Measurements from ENCODE around the gene FN1.

DNA sequence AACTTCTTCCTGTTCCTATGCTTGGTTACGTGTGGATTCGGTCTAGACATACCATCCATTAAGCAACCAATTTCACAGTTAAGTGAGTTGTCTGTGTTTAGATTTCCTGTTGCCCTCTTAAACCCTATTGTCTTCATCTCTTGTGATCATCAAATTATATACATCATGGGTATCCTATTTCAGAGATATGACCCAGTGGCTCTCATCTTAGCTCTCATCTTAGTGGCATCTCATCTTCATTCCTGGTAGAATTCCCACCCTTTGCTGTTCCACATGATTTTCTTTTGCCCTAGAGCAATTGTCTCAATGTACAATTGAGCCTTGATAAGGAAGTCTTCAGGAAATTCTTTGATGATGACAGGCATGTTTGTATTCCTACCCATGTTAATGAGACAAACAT, 29.4 kb upstream of the FN1 start:
- TF ChIP-seq, protein P1, sequence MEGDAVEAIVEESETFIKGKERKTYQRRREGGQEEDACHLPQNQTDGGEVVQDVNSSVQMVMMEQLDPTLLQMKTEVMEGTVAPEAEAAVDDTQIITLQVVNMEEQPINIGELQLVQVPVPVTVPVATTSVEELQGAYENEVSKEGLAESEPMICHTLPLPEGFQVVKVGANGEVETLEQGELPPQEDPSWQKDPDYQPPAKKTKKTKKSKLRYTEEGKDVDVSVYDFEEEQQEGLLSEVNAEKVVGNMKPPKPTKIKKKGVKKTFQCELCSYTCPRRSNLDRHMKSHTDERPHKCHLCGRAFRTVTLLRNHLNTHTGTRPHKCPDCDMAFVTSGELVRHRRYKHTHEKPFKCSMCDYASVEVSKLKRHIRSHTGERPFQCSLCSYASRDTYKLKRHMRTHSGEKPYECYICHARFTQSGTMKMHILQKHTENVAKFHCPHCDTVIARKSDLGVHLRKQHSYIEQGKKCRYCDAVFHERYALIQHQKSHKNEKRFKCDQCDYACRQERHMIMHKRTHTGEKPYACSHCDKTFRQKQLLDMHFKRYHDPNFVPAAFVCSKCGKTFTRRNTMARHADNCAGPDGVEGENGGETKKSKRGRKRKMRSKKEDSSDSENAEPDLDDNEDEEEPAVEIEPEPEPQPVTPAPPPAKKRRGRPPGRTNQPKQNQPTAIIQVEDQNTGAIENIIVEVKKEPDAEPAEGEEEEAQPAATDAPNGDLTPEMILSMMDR (conservative IDR thresholded peaks at IDR 0.05) = no peak
- TF ChIP-seq ZFX (IDR thresholded peaks at IDR 0.05) = no peak

Measured in C4-2B (cell line).